Measurements from ENCODE around the gene ZC3H11A. TPM values are rescaled to one million over a fixed set of nuclear protein-coding genes. Genes with fewer than 3 reads are reported as not detected.

ZC3H11A gene
- total and polyA plus RNA-seq, 2 of the 4 experiments (the other 2 are of a cell fraction): 52.1 to 66.5 TPM

GRCh38 chr1:203843435-203843834 lies 48.0 kb downstream of the ZC3H11A start:
- H3K9me3 ChIP-seq (ENCODE audit: control insufficient read depth, insufficient read depth, low read length): no peaks in the 10 kb centered on the region
- peaks cover 8% of the 10 kb centered on the region for H4K20me1 ChIP-seq (ENCODE audit: insufficient read depth, low read length)
- H4K8ac ChIP-seq (ENCODE audit: low read depth in 2 of 2, low read length in 2 of 2): no peak overlapping the region
- no peak overlapping the region for H4K91ac ChIP-seq (ENCODE audit: insufficient read depth, low read depth, low read length)
- in situ Hi-C loops (cut with MboI; ENCODE audit: low sequenced_read_pairs) (no loop called here), intact Hi-C loops (cut with micrococcal nuclease) (no loop called here), dilution Hi-C loops (cut with HindIII; ENCODE audit: low sequenced_read_pairs, unreplicated experiment) (no loop called here)
- H3K27ac ChIP-seq (ENCODE audit: insufficient read depth, low read length): no peak overlapping the region
- H4K5ac ChIP-seq (ENCODE audit: low read depth, low read length): no peak overlapping the region
- no peak overlapping the region for H2BK15ac ChIP-seq (ENCODE audit: low read depth, low read length)
- no peaks in the 10 kb centered on the region for H3K27me3 ChIP-seq (ENCODE audit: control insufficient read depth, insufficient read depth, low read length)
- WGBS, 2 experiments (ENCODE audit: extremely low coverage in 2 of 2, insufficient read length in 1 of 2): no CpG with 5 or more reads among the region's 1 CpG
- CTCF ChIA-PET: interaction anchor here (1.4 kb wide), 1 partner anchor 285 kb away, joined by 3 read pairs; no protein-coding TSS in a partner anchor
- H3K14ac ChIP-seq (replicated peaks; ENCODE audit: low read depth, low read length): no peak overlapping the region
- no TSS peak for BruUV-seq (replicated peaks)
- DNase-seq: no peak
- H3K36me3 ChIP-seq (ENCODE audit: control insufficient read depth, insufficient read depth, low read length): peaks cover 39% of the 10 kb centered on the region
- no peak overlapping the region for H2AK5ac ChIP-seq (ENCODE audit: low read depth, low read length)
- no peak overlapping the region for H2BK20ac ChIP-seq (ENCODE audit: low read depth, low read length)
- no peak overlapping the region for H3K4me3 ChIP-seq (ENCODE audit: insufficient read depth, low read depth, low read length)
- H2BK5ac ChIP-seq (ENCODE audit: low read depth, low read length, poor library complexity, severe bottlenecking): no peak overlapping the region
- POLR2A ChIA-PET (ENCODE audit: unreplicated experiment): no interaction called here
- H2BK120ac ChIP-seq (ENCODE audit: low read depth, low read length): no peak overlapping the region
- ATAC-seq (ENCODE audit: low read depth): no peak
- no peak overlapping the region for H3K4ac ChIP-seq (ENCODE audit: low read depth, low read length)
- H3K23ac ChIP-seq (ENCODE audit: low read depth, low read length): no peak overlapping the region
- no peak overlapping the region for H3K9ac ChIP-seq (ENCODE audit: low read depth, low read length)
- peaks cover 21 to 23% of the 10 kb centered on the region in 2 experiments for H3K79me1 ChIP-seq (ENCODE audit: low read depth in 1 of 2, low read length in 2 of 2)
- no peak overlapping the region for H2AFZ ChIP-seq (replicated peaks; ENCODE audit: low read length, poor library complexity)
- no peak overlapping the region for H3K56ac ChIP-seq (ENCODE audit: extremely low read depth, insufficient read depth, low read length)
- H3K9me1 ChIP-seq (ENCODE audit: insufficient read depth, low read length): no peaks in the 10 kb centered on the region
- TF ChIP-seq BHLHE40 (IDR thresholded peaks at IDR 0.05; ENCODE audit: low read depth, low read length): no peak
- TF ChIP-seq MAZ (IDR thresholded peaks at IDR 0.05; ENCODE audit: borderline replicate concordance, low read depth, low read length): no peak
- no peak for TF ChIP-seq ELK1 (IDR thresholded peaks at IDR 0.05; ENCODE audit: borderline replicate concordance, low read depth, low read length)
- no peak for TF ChIP-seq RFX5 (IDR thresholded peaks at IDR 0.05; ENCODE audit: low read depth, low read length)
- TF ChIP-seq MXI1 (IDR thresholded peaks at IDR 0.05; ENCODE audit: borderline replicate concordance, low read depth, low read length): no peak
- no peak for TF ChIP-seq USF2 (IDR thresholded peaks at IDR 0.05; ENCODE audit: low read depth, low read length)
- no peak for TF ChIP-seq RCOR1 (IDR thresholded peaks at IDR 0.05; ENCODE audit: insufficient replicate concordance, low read length)
- no peak for TF ChIP-seq NFE2L2 (IDR thresholded peaks at IDR 0.05; ENCODE audit: low read depth, low read length)
- no peak overlapping the region for H3K4me2 ChIP-seq (ENCODE audit: low read depth, low read length)
- H2AK9ac ChIP-seq (replicated peaks; ENCODE audit: low read depth, low read length, poor library complexity): no peak overlapping the region
- peaks cover 2% of the 10 kb centered on the region for H3K4me1 ChIP-seq (ENCODE audit: control insufficient read depth, insufficient read depth, low read length)
- no peak overlapping the region for H3K18ac ChIP-seq (ENCODE audit: low read depth, low read length)

Small RNA genes within 50 kb of the gene (microRNA-seq; reads per million reads assigned to microRNA genes)
- gene ZC3H11A (ENCODE audit: insufficient read depth, insufficient read length): 4.1 reads per million

Small RNA genes within 50 kb of the gene (small RNA-seq; reads per million reads assigned to genes)
- 0 to 15.4 (median 4.1) reads per million in 5 experiments for gene ZC3H11A

Other genes starting within 250 kb of the ZC3H11A start
- gene ATP2B4, start 168.8 kb upstream of the ZC3H11A start, total RNA-seq (2012; rRNA removed): 290 and 311 TPM in 2 replicates
- gene ATP2B4, start 168.8 kb upstream of the ZC3H11A start, polyA plus RNA-seq (2012; rRNA removed): 172 TPM in 2 replicates
- gene LAX1, start 30.4 kb upstream of the ZC3H11A start, total RNA-seq (2012; rRNA removed): not detected in 2 replicates
- gene LAX1, start 30.4 kb upstream of the ZC3H11A start, polyA plus RNA-seq (2012; rRNA removed): 0.03 TPM in 1 of 2 replicates, not detected in the other
- 16.1 and 26.2 TPM in 2 replicates for gene ZBED6, start within 50 bp of the ZC3H11A start, total RNA-seq (2012; rRNA removed)
- 3.8 and 4.4 TPM in 2 replicates for gene ZBED6, start within 50 bp of the ZC3H11A start, polyA plus RNA-seq (2012; rRNA removed)
- 43.6 and 118 TPM in 2 replicates for gene SNRPE, start 66.0 kb downstream of the ZC3H11A start, total RNA-seq (2012; rRNA removed)
- 178 and 219 TPM in 2 replicates for gene SNRPE, start 66.0 kb downstream of the ZC3H11A start, polyA plus RNA-seq (2012; rRNA removed)